Duodenal mucosa (tissue), 2 donors: ENCODE measurements around the gene PMEL.
A peak's percentile ranks its signal among the peaks of the same experiment; 100 is the strongest.

Experiments used
- H3K27ac ChIP-seq: one replicate; pipeline ENCODE4 v1.7.0; 2013; ENCODE audit warnings: low read depth, low read length
- H3K27me3 ChIP-seq, 2 donors: one replicate each; pipeline ENCODE4 v1.7.0; 2013; ENCODE audit warnings: low read length in 2 of 2, control low read depth in 1 of 2; ENCODE audit not compliant: insufficient read depth in 2 of 2, control insufficient read depth in 1 of 2
- H3K36me3 ChIP-seq, 2 donors: one replicate each; pipeline ENCODE4 v1.7.0; 2013; ENCODE audit warnings: low read length in 2 of 2, control low read depth in 1 of 2; ENCODE audit not compliant: insufficient read depth in 2 of 2, control insufficient read depth in 1 of 2
- H3K4me1 ChIP-seq, 2 donors: one replicate each; pipeline ENCODE4 v1.7.0; 2013; ENCODE audit warnings: low read length in 2 of 2, control low read depth in 1 of 2; ENCODE audit not compliant: insufficient read depth in 2 of 2, control insufficient read depth in 1 of 2
- H3K4me3 ChIP-seq, 2 donors: one replicate each; pipeline ENCODE4 v1.7.0; 2013; ENCODE audit warnings: low read length in 2 of 2, low read depth in 1 of 2
- H3K9ac ChIP-seq, 2 donors: one replicate each; pipeline ENCODE4 v1.7.0; 2013; ENCODE audit warnings: low read length in 2 of 2, low read depth in 1 of 2
- H3K9me3 ChIP-seq, 2 donors: one replicate each; pipeline ENCODE4 v1.7.0; 2013; ENCODE audit warnings: low read length in 2 of 2, control low read depth in 1 of 2; ENCODE audit not compliant: control insufficient read depth in 1 of 2

Gene PMEL

GRCh38 chr12:55955344-55955743, 10.5 kb downstream of the PMEL start:
- H3K9me3 ChIP-seq: no peaks in the 10 kb centered on the region
- peaks cover 27 to 40% of the 10 kb centered on the region in 2 donors for H3K36me3 ChIP-seq
- H3K4me1 ChIP-seq: peaks cover 16 to 19% of the 10 kb centered on the region in 2 donors
- no peak overlapping the region for H3K4me3 ChIP-seq
- no peak overlapping the region for H3K9ac ChIP-seq
- H3K27me3 ChIP-seq: no peaks in the 10 kb centered on the region
- no peak overlapping the region for H3K27ac ChIP-seq

DNA sequence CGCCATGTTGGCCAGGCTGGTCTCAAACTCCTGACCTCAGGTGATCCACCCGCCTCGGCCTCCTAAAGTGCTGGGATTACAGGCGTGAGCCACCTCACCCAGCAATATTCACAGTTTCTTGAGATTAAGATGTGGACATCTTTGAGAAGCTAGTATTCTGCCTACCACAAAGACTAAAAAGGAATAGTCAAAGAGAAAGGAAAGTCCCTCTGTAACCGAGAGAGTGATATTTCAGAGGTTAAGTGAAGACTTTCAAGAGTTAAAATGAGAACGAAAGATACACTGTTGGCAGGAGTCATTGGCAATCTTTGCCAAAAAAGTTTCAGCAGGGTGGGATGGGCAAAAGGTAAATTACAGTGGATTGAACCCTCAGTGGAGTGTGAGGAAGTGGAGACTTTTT, 19.3 kb downstream of the PMEL start:
- Histone ChIP-seq H3K27me3 (no peaks in the 10 kb centered on the region), H3K4me1 (peaks cover 0 to 5% of the 10 kb centered on the region in 2 donors), H3K9ac (no peak overlapping the region), H3K36me3 (peaks cover 12 to 60% of the 10 kb centered on the region in 2 donors), H3K9me3 (no peaks in the 10 kb centered on the region), H3K4me3 (no peak overlapping the region), H3K27ac (no peak overlapping the region)

- no peak overlapping the region for H3K4me3 ChIP-seq
- H3K9ac ChIP-seq: no peak overlapping the region
- no peaks in the 10 kb centered on the region for H3K27me3 ChIP-seq
- H3K36me3 ChIP-seq: peaks cover 30 to 76% of the 10 kb centered on the region in 2 donors
- no peak overlapping the region for H3K27ac ChIP-seq
- H3K4me1 ChIP-seq: peaks cover 9 to 22% of the 10 kb centered on the region in 2 donors
- no peaks in the 10 kb centered on the region for H3K9me3 ChIP-seq
Observed at GRCh38 chr12:55942577-55943136, 23.2 kb downstream of the PMEL start.

- H3K36me3 ChIP-seq: peaks cover 32 to 78% of the 10 kb centered on the region in 2 donors
- H3K27ac ChIP-seq: no peak overlapping the region
- H3K9ac ChIP-seq: no peak overlapping the region
- no peaks in the 10 kb centered on the region for H3K9me3 ChIP-seq
- no peaks in the 10 kb centered on the region for H3K27me3 ChIP-seq
- H3K4me1 ChIP-seq: peaks cover 9 to 22% of the 10 kb centered on the region in 2 donors
- no peak overlapping the region for H3K4me3 ChIP-seq
Observed at GRCh38 chr12:55942055-55942454, 23.8 kb downstream of the PMEL start.

GRCh38 chr12:55940065-55940732, 25.6 kb downstream of the PMEL start:
- Histone ChIP-seq H3K36me3 (peaks cover 34 to 82% of the 10 kb centered on the region in 2 donors), H3K27ac (no peak overlapping the region), H3K27me3 (no peaks in the 10 kb centered on the region), H3K4me1 (peaks cover 9 to 22% of the 10 kb centered on the region in 2 donors), H3K4me3 (peak overlapping the region in 1 of 2 donors; percentile 16), H3K9me3 (no peaks in the 10 kb centered on the region), H3K9ac (peak overlapping the region; percentile 6 to 52)

DNA sequence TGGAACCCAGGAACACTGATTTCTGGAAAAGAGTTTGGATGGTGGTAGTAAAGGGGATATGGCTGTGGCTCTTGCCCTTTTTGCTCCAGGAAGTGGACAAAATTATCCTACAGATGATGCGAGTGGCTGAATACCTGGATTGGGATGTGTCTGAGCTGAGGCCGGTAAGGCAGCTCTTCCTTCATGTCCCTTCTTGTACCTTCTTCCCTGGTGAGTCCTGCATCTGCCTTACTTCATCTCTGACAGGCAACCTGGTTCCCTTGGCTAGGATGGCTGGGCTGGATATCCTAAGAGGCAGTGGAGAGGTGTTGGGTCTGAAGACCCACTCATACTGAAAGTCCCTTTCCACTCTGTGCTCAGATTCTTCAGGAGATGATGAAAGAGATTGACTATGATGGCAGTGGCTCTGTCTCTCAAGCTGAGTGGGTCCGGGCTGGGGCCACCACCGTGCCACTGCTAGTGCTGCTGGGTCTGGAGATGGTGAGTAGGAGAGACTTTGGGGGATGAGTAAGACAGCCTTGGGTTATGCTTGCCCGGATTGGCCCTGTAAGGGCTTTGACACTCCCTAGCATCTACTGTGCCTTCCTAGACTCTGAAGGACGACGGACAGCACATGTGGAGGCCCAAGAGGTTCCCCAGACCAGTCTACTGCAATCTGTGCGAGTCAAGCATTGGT, 26.9 kb downstream of the PMEL start:
- H3K9me3 ChIP-seq: no peaks in the 10 kb centered on the region
- no peak overlapping the region for H3K9ac ChIP-seq
- H3K27me3 ChIP-seq: no peaks in the 10 kb centered on the region
- H3K4me1 ChIP-seq: peaks cover 19 to 34% of the 10 kb centered on the region in 2 donors
- no peak overlapping the region for H3K27ac ChIP-seq
- no peak overlapping the region for H3K4me3 ChIP-seq
- peaks cover 34 to 69% of the 10 kb centered on the region in 2 donors for H3K36me3 ChIP-seq

GRCh38 chr12:55937981-55938380, 27.9 kb downstream of the PMEL start:
- H3K4me1 ChIP-seq: peaks cover 26 to 44% of the 10 kb centered on the region in 2 donors

GRCh38 chr12:55935738-55936151, 30.1 kb downstream of the PMEL start:
- Histone ChIP-seq H3K36me3 (peaks cover 20 to 39% of the 10 kb centered on the region in 2 donors), H3K9me3 (no peaks in the 10 kb centered on the region), H3K4me3 (peak overlapping the region; percentile 3 to 33), H3K27ac (no peak overlapping the region), H3K27me3 (no peaks in the 10 kb centered on the region), H3K9ac (peak overlapping the region; percentile 5 to 13), H3K4me1 (peaks cover 38 to 50% of the 10 kb centered on the region in 2 donors)

More at GRCh38 chr12:55937981-55938380, 27.9 kb downstream of the PMEL start:
- H3K36me3 ChIP-seq: peaks cover 34 to 60% of the 10 kb centered on the region in 2 donors
- H3K4me3 ChIP-seq: no peak overlapping the region
- H3K27ac ChIP-seq: no peak overlapping the region
- H3K9me3 ChIP-seq: no peaks in the 10 kb centered on the region
- no peaks in the 10 kb centered on the region for H3K27me3 ChIP-seq
- H3K9ac ChIP-seq: no peak overlapping the region

DNA sequence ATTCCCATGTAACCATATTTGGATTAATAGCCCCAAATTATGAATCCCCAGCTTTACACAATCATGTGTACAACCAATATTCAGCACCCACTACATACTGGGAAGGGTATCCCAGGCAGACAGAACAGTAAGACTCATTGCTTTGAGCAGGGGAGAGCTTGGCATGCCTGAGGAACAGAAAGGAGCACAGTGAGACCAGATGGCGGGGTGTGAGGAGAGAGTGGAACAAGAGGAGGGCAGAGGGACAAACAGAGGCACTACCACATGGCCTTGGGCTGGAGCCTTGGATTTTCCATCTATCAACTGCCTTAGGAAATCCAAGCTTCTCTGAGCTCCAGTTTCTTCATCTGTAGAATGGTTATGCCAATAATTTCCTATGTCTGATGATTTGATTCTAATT, 31.1 kb downstream of the PMEL start:
- Histone ChIP-seq H3K36me3 (peaks cover 16 to 34% of the 10 kb centered on the region in 2 donors), H3K4me1 (peaks cover 37 to 48% of the 10 kb centered on the region in 2 donors), H3K9me3 (no peaks in the 10 kb centered on the region), H3K4me3 (peak overlapping the region; percentile 14 to 33), H3K9ac (no peak overlapping the region), H3K27ac (no peak overlapping the region), H3K27me3 (no peaks in the 10 kb centered on the region)
